ENCODE data around the gene FAF1. TPM values are rescaled to one million over a fixed set of nuclear protein-coding genes. Genes with fewer than 3 reads are reported as not detected.

The FAF1 gene
- total and polyA plus RNA-seq, 2 of the 8 experiments (the other 6 are each of a cell fraction or from before 2014, with no cell fraction given) = 10.8 to 65.9 TPM

- TF ChIP-seq CHD7 (IDR thresholded peaks at IDR 0.05; ENCODE audit: insufficient replicate concordance, low read length) (no peak), YY1 (IDR thresholded peaks at IDR 0.05; ENCODE audit: low read depth, low read length) (no peak), POU5F1 (IDR thresholded peaks at IDR 0.05; ENCODE audit: low read depth, low read length) (no peak), KDM1A (IDR thresholded peaks at IDR 0.05; ENCODE audit: borderline replicate concordance, low read length) (no peak), ATF3 (IDR thresholded peaks at IDR 0.05; ENCODE audit: insufficient read depth, low read depth, low read length) (no peak)
These were observed 19.8 kb downstream of the FAF1 start (continued) for GRCh38 chr1:50940291-50940690.

Data from H1 (cell line).